ENCODE data around the gene PPP1CC.
A peak's percentile ranks its signal among the peaks of the same experiment; 100 is the strongest.
"Not testable (repeated sequence)": the region's sequence is repeated elsewhere in the genome, so short reads cannot be mapped to it uniquely, and the experiment has no call there.

Gene PPP1CC

DNA sequence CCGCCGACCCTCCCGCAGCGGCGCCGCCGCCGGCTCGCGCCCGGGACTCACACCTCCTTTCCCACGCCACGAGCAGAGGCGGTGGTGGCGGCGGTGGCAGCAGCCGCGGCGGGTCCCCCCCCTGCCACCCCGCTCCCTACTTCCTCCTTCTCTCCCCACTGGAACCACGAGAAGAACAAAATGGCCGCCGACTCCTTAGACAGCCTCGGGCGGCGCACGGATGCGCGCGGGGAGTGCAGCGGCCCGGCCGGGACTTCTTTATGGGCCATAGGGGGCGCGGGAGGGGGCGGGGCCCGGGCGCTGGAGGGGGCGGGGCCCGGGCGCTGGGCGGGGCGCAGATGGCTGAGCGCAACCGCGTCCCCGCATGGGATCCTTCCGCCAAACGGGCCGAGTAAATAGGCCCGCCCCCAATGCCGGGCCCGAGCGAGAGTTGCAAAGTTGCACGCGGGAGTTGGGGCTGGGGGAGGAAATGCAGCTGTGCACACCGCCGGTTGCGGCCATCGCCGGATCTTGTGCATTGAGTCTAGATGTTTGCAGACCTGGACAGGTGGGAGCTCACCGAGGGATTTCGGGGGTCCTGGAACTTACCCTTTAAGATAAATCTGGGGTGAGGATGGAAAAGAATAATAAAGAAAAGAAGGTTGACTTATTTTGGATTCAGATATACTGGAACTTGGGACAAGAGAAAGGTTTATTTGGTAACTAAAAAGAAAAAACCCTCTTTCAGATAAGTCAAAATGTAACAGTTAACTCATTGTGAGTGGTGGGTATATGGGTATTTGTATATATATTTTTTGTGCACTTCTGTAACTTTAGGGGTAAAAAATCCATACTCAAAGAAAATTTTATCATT, at the start of gene PPP1CC:
TSS of gene PPP1CC (minus strand) at position 174 of the 853 bp plus-strand sequence. CDS start 184 bp downstream, outside the sequence.
- DNase-seq (ENCODE audit: low read depth in 4 of 4, low spot score in 1 of 4): peak; percentile 77 to 87 (median 80)

DNA sequence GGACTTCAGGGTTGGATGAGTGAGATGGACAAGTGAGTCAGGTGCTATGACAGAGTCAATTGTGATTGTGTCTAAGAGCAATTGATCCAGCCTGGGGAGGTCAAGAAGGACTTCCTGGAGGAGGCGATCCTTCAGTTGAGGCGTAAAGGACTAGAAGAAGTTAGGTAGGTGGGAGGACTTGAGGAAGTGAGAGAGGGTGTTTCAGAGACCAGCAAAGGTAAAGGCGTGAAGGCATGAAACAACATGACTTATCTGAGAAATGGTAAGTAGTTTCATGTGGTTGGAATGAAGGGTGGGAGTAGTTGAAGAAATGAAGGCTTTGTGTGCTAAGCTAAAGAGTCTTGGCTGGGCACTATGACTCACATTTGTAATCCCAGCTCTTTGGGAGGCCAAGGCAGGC, 48.9 kb upstream of the PPP1CC start:
- DNase-seq (ENCODE audit: low read depth in 4 of 4, low spot score in 1 of 4): no peak

DNA sequence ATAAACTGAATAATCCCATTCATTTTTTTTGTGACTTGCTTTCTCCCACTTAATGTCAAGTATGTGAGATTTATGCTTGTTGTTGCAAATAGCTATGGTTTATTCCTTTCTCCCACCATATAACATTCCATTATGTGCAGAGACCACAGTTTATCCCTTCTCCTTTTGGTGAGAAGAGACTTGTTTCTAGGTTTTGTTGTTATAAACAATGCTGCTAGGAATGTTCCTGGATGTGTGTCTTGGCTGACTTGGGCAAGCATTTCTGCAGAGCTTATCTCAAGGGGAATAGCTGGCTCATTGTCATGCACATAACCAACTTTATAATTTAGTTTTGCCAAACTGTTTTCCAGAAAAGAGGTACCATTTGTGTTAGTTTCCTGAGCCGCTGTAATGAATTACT, 47.6 kb upstream of the PPP1CC start:
- DNase-seq (ENCODE audit: low read depth in 4 of 4, low spot score in 1 of 4): no peak

DNA sequence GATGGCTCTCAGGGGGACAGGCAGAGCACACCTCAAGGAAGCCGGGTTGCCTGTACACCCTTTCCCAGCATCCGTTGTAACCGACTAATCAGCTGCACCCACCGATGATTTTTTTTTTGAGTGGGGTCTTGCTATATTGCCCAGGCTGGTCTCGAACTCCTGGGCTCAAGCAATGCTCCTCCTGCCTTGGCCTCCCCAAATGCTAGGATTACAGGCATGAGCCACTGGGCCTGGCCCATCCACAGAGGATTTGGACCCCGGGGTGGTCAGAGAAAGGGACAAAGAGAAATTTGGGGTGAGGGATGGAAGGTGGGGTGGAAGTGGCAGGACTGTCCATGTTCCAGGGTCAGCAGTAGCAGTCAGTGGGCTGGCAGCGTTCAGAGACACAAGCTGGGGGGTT, 43.3 kb upstream of the PPP1CC start:
- no peak for DNase-seq (ENCODE audit: low read depth in 4 of 4, low spot score in 1 of 4)

DNA sequence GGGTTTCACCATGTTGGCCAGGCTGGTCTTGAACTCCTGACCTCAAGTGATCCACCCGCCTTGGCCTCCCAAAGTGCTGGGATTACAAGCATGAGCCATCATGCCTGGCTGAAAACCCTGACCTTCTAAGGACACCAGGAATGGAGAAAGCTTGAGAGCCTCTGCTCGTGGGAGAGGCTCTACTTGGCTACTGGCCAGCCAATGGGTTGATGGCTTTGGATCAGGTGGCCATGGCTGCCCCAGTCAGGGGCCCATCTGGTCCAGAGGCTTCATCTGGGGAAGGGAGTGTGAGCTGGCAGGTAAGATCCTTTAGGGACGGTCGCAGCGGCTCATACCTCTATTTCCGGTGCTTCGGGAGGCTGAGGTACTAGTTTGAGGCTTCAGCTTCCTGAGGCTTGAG, 42.5 kb upstream of the PPP1CC start:
- no peak for DNase-seq (ENCODE audit: low read depth in 4 of 4, low spot score in 1 of 4)

DNA sequence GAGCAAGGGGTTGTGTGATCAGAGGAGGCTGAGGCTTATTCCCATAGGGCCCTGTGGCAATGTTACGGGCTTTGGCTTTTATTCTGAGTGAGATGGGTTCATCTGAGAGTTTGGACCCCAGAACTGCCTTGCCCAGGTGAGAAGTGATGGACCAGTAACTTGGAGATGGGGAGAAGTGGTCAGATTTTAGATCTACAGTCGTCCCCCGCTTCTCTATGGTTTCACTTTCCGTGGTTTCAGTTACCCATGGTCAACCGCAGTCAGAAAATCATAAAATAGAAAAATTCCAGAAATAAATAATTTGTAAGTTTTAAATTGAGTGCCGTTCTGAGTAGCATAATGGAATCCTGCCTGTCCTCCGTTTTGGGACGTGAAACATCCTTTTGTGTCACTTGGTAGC, 40.2 kb upstream of the PPP1CC start:
- no peak for DNase-seq (ENCODE audit: low read depth in 4 of 4, low spot score in 1 of 4)

DNA sequence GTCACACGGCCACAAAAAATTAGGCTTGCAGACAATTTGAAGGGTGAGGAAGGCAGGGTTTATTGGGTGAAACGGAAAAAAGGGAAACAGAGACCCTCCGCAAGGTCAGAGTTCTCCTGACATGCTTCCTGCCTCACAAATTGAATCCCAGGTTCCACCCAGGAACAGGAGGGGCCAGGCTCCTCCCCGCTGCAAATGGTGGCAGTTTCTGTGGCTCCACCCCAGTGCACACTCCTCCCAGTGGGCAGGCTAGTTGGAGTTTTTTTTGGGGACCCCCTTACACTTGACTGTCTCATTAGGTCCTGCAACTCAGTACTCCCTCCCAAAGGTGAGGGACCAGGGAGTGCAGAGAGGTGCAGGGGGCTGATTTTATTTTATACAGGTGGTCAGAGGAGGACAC, 39.4 kb upstream of the PPP1CC start:
- DNase-seq (ENCODE audit: low read depth in 4 of 4, low spot score in 1 of 4): no peak

DNA sequence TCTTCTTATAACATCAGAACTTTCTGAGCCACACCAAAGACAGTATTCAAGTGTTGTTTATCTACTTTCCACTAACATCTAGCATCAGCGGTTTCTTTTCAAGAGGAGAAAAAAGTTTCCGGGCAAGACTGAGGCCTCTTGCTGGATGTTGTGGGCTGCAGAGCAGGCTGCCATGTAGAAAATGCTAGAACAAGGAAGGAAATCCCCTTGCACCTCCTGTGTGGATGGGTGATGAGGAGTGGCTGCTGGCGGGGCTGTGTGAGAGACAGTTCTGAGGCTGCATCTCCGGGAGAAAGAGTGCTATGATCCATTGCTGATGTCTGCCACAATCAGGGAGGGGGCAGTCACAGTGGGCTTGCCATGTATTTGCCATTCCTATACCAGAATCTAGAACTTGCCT, 37.8 kb upstream of the PPP1CC start:
- DNase-seq (ENCODE audit: low read depth in 4 of 4, low spot score in 1 of 4): peak; percentile 9 to 31 (median 22)

DNA sequence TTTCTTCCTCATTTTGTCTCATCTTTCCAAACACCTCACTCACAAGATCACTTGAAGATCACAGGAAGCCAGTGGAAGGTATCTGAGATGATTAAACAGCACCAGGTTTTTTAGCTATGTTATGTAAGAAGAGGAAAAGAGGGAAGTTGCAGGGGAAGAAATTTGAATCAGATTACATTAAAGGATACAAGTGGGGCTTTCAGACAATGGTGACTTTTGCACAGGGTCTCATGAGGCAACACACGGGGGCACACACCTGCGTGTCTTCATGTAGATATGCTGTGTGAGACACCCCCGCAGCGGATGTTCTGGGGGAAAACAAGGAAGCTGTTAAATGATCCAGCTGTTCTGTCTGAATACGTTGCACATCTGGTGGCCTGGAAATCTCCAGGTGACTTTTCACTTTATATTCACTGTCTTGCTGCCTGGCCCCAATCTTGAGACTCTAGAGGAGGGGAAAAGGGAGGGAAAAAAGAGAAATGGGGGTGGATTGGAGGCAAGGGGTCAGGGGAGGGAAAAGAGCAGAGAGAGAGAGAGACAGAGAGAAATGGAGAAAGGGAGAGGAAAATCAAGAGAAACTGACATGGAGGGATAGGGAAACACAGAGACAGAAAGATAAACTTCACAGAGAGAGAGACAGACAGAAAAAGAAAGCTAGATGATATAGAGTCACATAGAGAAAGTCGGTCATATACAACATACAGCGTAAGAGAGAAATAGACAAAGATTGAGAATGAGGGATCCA, 36.3 kb upstream of the PPP1CC start:
- DNase-seq (ENCODE audit: low read depth in 4 of 4, low spot score in 1 of 4): no peak

DNA sequence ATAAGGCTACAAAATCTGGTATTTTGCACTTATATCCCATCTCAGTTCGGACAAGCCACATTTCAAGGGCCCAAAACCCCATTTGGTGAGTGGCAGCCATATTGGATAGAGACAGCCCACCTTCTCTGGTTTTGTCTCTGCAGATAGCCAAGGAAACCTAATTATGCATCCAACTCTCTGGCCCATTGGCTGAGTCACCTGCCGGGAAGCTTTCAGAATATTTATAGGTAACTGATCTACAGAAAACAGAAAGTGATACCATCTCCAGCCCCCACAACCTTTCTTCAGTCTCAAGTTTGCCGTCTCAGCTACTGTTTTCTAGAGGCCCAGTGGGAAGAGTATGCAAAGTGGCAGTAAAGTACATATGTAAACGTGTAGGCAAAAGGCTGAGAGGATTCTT, 33.7 kb upstream of the PPP1CC start:
- peak; percentile 17 to 60 (median 36) for DNase-seq (ENCODE audit: low read depth in 4 of 4, low spot score in 1 of 4)

DNA sequence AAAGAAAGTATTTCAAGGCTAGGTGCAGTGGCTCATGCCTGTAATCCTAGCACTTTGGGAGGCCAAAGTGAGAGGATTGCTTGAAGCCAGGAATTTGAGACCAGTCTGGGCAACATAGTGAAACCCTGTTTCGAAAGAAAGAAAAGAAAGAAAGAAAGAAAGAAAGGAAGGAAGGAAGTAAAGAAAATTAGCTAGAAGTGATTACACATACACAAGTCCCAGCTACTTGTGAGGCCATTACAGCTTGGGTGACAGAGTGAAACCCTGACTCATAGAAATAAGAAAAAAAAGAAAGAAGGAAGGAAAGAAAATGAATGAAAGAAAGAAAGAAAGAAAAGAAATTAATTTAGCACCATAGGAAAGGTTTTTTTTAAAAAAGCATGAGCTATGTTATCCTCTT, 33.3 kb upstream of the PPP1CC start:
- DNase-seq (ENCODE audit: low read depth in 4 of 4, low spot score in 1 of 4): no peak

DNA sequence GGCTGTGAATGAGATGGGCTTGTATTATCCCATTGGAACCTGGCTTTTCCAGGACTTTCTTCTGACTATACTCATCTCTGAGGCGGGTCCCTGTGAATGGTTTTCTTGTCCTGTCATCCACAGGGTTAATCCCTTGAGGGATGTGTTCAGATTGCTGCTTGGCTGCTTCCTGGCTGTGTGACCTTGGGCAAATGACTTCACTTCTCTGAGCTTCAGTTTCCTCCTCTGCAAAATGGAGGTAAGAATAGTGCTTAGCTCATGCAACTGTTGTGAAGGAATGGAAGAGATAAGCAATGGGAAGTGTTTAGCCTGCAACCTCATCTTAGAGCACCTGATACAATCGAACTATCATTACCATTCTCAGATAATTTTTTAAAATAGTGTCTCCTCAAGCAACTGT, 32.1 kb upstream of the PPP1CC start:
- DNase-seq (ENCODE audit: low read depth in 4 of 4, low spot score in 1 of 4): no peak

DNA sequence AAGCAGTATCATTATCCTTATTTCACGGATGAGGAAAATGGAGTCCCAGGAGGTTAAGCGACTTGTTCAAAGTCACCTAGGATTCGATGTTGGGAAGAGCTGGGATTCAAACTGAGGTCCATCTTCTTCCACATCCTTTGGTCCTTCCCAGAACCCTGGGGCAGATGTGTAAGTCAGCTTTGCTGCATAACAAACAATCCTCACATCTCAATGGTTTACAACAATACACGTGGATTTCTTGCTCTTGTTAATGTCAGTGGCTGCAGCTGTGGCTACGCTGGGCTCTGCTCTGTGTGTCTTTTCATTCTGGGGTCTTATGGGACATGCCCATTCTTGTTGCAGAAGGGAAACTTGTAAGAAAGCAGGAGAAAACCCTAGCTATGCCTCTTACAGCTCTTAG, 26.3 kb upstream of the PPP1CC start:
- no peak for DNase-seq (ENCODE audit: low read depth in 4 of 4, low spot score in 1 of 4)

DNA sequence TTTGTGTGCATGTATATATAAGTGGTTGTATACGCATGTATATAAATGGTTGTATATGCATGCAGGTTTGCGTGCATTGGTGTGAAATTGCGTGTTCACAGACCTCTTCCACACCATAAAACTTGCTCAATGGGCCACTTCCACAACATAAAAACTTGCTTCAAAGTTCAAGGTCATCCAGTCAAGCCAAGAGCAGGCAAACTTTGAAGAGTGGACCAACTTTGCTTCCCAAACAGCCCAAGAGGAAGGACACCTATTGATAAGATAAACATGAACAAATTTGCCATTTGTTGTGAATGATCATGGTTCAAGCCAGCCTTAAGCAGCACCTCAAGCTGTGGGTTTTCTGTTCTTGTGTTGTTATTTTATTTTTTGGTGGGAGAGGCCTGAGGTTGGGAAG, 25.2 kb upstream of the PPP1CC start:
- DNase-seq (ENCODE audit: low read depth in 4 of 4, low spot score in 1 of 4): no peak

DNA sequence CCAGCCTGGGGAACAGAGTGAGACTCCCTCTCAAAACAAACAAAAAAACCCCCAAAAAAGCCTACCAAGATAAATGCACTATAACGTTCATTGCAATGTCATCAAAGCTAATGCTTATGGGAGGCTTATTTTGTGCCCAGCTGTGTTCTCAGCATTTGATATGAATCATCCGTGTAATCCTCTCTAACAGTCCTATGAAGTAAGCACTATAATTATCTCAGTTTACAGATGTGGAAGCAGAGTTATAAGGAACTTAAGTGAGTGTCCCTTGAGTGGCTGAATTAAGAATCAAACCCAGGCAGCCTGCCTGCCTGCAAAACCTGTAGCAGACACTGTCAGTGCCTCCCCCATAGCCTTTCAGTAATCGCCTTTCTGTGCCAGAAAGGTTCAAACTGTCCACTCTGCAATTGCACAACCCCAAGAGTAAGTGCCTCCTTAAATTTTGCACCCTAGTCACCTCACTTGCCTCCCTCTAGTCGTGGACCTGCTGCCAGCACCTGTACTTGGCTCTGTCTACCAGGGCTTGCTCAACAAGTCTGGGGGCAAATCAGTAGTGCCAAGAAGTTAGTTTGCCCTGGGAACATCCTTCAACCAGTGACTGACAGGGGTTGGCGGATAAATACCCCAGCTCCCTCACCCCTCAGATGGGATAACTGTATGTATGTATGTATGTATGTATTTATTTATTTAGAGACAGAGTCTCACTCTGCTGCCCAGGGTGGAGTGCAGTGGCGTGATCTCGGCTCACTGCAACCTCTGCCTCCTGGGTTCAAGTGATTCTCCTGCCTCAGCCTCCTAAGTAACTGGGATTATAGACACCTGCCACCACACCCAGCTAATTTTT, 23.8 kb upstream of the PPP1CC start:
- DNase-seq (ENCODE audit: low read depth in 4 of 4, low spot score in 1 of 4): no peak

DNA sequence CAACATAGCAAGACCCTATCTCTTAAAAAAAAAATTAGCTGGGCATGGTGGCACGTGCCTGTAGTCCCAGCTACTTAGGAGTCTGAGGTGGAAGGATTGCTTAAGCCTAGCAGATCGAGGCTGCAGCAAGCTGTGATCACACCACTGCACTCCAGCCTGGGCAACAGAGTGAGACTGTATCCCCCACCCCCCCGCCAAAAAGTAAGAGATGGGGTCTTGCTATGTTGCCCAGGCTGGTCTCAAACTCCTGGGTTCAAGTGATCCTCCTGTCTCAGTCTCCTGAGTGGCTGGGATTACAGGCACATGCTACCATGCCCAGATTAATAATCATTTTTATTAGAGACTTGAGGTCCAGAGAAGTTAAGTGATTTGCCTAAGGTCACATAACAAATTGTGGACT, 22.9 kb upstream of the PPP1CC start:
- DNase-seq (ENCODE audit: low read depth in 4 of 4, low spot score in 1 of 4): not testable (repeated sequence)

DNA sequence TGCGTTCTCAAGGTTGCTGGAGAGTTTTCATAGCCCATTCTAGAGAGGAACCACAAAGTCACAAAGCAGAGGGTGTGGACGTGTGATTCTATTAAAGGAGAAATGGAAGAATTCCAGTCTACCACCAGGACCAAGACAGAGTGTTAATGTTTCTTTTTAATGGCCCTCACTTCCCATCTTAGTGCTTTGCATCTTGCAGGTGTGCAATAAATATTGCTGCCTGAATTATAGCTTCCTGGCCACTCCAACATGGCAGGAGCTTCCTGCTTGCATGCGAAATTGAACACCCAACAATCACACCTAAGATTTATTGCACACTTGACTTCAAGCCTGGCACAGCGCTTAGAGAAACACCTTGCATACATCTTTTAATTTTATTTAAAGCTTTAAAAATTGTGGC, 22.4 kb upstream of the PPP1CC start:
- no peak for DNase-seq (ENCODE audit: low read depth in 4 of 4, low spot score in 1 of 4)

DNA sequence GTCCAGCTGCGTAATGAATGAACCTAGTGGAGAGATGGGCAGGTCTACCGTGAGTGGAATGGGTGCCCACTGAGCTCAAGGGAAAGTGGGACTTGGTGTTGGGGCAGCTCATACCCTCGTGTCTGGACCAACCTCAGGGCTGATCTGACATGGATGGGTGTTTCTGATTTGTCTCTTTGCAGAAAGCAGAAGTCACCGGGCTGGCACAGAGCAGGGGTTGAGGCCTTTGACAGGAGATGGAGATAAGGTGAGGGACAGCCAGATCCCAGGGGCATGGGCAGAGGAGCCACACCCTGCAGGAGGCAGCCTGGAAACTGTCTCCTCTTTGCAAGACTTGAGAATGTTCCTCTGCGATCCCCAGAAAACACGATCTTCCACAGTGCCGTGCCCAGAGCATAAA, 20.9 kb upstream of the PPP1CC start:
- DNase-seq (ENCODE audit: low read depth in 4 of 4, low spot score in 1 of 4): no peak

DNA sequence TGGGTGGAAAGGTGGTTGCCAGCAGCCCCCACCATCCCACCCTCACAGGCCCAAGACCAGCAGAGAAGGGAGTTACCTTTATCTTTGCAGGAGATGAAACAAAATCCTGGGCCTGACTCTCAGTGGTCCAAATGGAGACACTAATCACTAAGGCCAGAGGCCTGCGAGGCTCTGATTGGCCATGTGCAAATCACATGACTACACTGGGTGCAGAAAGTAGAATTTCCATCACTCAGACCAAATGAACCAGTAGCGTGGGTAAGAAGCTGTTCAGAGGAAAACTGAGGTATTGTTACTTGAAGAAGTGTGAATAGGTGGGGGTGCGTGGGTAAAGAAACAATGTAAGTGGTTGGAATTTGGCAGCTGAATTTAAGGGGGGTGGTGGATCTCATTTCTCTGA, 20.2 kb upstream of the PPP1CC start:
- DNase-seq (ENCODE audit: low read depth in 4 of 4, low spot score in 1 of 4): no peak

DNA sequence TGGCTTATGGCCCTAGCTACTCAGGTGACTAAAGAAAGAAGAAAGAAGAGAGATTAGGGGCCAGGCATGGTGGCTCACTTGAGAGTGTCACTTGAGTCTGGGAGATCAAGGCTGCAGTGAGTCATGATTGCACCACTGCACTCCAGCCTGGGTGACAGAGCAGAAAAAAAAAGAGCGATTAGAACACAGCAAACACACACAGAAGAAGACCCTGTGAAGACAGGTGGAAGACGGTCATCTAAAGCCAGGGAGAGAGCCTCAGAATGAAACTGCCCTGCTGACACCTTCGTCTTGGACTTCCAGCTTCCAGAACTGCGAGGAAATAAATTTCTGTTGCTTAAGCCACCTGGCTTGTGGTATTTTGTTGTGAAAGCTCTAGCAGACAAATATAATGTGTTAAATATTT, 17.5 kb upstream of the PPP1CC start:
- DNase-seq (ENCODE audit: low read depth in 4 of 4, low spot score in 1 of 4): no peak

DNA sequence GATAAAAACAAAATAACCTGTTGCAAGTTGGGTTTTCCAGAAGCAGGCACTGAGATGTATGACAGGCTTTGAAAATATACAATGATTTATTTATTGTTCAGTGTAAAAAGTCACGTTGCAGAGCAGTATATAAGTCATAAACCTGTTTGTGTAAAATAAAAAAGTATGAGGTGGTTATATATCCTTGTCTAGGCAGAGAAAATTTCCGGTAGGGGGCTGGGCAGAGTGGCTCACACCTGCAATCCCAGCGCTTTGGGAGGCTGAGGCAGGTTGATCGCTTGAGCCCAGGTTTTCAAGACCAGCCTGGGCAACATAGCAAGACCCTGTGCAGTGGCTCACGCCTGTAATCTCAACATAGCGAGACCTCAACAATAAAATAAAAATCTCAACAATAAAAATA, 16.2 kb upstream of the PPP1CC start:
- no peak for DNase-seq (ENCODE audit: low read depth in 4 of 4, low spot score in 1 of 4)

DNA sequence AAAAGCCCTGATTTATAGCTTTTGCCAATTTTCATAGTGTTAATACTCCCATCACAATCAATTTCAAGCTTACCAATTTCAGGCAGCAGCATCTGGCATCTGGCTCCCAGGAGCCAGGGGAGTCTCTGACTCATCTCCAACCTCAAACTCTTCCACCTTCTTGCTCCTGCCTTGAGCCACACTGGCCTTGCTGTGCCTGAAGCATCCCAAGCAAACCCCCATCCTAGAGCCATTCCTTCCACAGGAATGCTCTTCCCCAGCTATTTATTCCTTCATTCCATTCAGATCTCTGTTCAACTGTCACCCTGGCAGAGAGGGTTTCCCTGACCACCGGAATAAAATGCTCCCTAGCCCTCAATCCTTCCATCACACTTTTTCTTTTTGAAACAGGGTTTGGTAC, 13.9 kb upstream of the PPP1CC start:
- DNase-seq (ENCODE audit: low read depth in 4 of 4, low spot score in 1 of 4): no peak

All from stimulated activated CD4-positive, alpha-beta T cell treated with anti-CD3 and anti-CD28 coated beads, Interleukin-1b, Interleukin-23, amount 100 ng/mL, for 24 hours (primary cell).